Mesothelial cell of epicardium (in vitro differentiated cells): ENCODE measurements around the gene NTM. TPM values are rescaled to one million over a fixed set of nuclear protein-coding genes. Genes with fewer than 3 reads are reported as not detected.

ENCODE experiments used
- DNase-seq, 2 experiments: peaks; one replicate each; pipeline ENCODE4 v3.0.0; 2021; ENCODE audit warnings: low spot score in 2 of 2; ENCODE audit not compliant: unreplicated experiment in 2 of 2
- H3K27ac Mint-ChIP-seq: 2 replicates; pipeline ENCODE4 v1.8.0; 2021; ENCODE audit warnings: mixed read lengths
- H3K27me3 Mint-ChIP-seq: 2 replicates; pipeline ENCODE4 v1.8.0; 2021; ENCODE audit warnings: low read depth, mixed read lengths
- H3K36me3 Mint-ChIP-seq: 2 replicates; pipeline ENCODE4 v1.8.0; 2021; ENCODE audit warnings: mixed read lengths
- H3K4me1 Mint-ChIP-seq: 2 replicates; pipeline ENCODE4 v1.8.0; 2021; ENCODE audit warnings: mixed read lengths
- H3K4me3 Mint-ChIP-seq: 2 replicates; pipeline ENCODE4 v1.8.0; 2021; ENCODE audit warnings: mild to moderate bottlenecking, moderate library complexity, mixed read lengths
- H3K9me3 Mint-ChIP-seq: 2 replicates; pipeline ENCODE4 v1.8.0; 2021; ENCODE audit warnings: mixed read lengths
- total RNA-seq: library from RNA; stranded (reverse); gene quantifications from 3 replicates; pipeline ENCODE4 v1.2.1, GENCODE V29; 2021
- TF ChIP-seq, protein P1 (sequence below): fragments of 200-600 bp; sonication (generic); IDR thresholded peaks from one replicate; pipeline ENCODE4 v1.5.0; 2021; ENCODE audit warnings: antibody characterized with exemption; ENCODE audit not compliant: unreplicated experiment

The NTM gene
- total RNA-seq, 1 donor from 2014 or later = 3.9 TPM

DNA sequence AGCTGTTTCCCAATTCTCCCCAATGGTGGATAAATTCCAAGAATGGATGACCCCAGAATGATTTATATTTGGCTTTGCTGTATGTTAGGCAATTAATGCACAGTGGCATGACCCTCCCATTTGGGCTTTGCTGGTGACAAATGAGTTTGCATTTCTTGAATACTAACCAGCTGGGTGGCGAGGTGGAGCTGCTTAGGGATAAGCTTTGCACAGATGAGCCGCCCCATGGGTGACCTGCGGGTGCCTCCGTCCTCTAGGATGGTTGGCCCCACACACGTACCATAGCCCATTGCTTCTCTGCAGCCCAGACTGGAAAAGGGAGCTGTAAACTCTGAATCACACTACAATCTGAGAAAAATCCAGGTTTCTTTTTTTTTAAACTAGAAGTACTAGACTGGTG, 94.6 kb downstream of the NTM start:
- H3K4me3 Mint-ChIP-seq = no peak overlapping the region
- TF ChIP-seq, protein P1, sequence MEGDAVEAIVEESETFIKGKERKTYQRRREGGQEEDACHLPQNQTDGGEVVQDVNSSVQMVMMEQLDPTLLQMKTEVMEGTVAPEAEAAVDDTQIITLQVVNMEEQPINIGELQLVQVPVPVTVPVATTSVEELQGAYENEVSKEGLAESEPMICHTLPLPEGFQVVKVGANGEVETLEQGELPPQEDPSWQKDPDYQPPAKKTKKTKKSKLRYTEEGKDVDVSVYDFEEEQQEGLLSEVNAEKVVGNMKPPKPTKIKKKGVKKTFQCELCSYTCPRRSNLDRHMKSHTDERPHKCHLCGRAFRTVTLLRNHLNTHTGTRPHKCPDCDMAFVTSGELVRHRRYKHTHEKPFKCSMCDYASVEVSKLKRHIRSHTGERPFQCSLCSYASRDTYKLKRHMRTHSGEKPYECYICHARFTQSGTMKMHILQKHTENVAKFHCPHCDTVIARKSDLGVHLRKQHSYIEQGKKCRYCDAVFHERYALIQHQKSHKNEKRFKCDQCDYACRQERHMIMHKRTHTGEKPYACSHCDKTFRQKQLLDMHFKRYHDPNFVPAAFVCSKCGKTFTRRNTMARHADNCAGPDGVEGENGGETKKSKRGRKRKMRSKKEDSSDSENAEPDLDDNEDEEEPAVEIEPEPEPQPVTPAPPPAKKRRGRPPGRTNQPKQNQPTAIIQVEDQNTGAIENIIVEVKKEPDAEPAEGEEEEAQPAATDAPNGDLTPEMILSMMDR = no peak
- no peaks in the 10 kb centered on the region for H3K36me3 Mint-ChIP-seq
- peaks cover 17% of the 10 kb centered on the region for H3K4me1 Mint-ChIP-seq
- peaks cover 29% of the 10 kb centered on the region for H3K27me3 Mint-ChIP-seq
- H3K27ac Mint-ChIP-seq = no peak overlapping the region
- no peak for DNase-seq
- no peaks in the 10 kb centered on the region for H3K9me3 Mint-ChIP-seq

- peaks cover 36% of the 10 kb centered on the region for H3K27me3 Mint-ChIP-seq
- no peak for DNase-seq
- no peak overlapping the region for H3K4me3 Mint-ChIP-seq
- H3K27ac Mint-ChIP-seq = no peak overlapping the region
- TF ChIP-seq, protein P1 = no peak
- H3K4me1 Mint-ChIP-seq = peaks cover 17% of the 10 kb centered on the region
- H3K9me3 Mint-ChIP-seq = no peaks in the 10 kb centered on the region
- no peaks in the 10 kb centered on the region for H3K36me3 Mint-ChIP-seq
Observed at GRCh38 chr11:131465746-131466145, 95.3 kb downstream of the NTM start.

DNA sequence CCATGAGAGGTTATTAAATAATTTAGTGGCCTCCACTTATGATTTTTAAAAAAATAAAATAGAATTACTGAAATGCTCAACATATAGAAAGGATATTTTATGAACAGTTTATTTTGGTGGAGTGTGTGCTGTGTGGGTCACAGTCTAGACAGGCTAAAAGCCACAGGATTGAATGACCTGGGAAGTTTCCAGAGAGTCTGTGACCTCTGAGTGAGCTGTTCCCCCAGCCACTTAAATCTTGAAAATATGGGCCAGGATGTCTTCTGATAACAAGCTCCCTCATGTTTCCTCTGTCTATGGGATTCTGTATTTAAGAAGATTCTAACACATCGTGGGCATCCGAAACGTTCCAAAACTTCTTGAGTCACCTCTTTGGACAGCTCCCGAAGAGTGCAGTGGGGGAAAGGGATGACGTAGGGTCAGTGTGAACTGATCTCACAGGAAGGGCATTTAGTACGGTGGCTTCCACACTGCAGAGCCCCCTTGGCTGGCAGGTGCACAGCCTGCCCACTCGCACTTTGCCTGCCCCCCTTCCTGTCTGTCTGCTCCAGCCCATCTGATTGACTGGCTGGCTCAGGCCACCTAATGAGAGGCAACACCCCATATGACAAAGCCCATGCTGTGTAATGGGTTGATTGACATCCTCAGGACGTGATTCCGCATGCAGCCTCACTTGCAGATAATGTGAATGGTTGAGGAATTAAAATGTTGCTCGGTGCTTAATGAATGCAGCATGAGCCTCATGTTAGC, 97.4 kb downstream of the NTM start:
- TF ChIP-seq, protein P1 = no peak
- Mint-ChIP-seq H3K9me3 (no peaks in the 10 kb centered on the region), H3K4me1 (peaks cover 17% of the 10 kb centered on the region), H3K36me3 (no peaks in the 10 kb centered on the region), H3K4me3 (no peak overlapping the region), H3K27me3 (peaks cover 42% of the 10 kb centered on the region), H3K27ac (no peak overlapping the region)
- DNase-seq = no peak

GRCh38 chr11:131468565-131468964, 98.2 kb downstream of the NTM start:
- TF ChIP-seq, protein P1 = no peak
- Mint-ChIP-seq H3K36me3 (no peaks in the 10 kb centered on the region), H3K4me1 (peaks cover 16% of the 10 kb centered on the region), H3K27ac (no peak overlapping the region), H3K9me3 (no peaks in the 10 kb centered on the region), H3K27me3 (peaks cover 42% of the 10 kb centered on the region), H3K4me3 (no peak overlapping the region)
- no peak for DNase-seq

GRCh38 chr11:131470216-131470925, 100.0 kb downstream of the NTM start:
- peaks cover 45% of the 10 kb centered on the region for H3K27me3 Mint-ChIP-seq
- TF ChIP-seq, protein P1 = no peak
- DNase-seq = no peak

More at GRCh38 chr11:131470216-131470925, 100.0 kb downstream of the NTM start:
- Mint-ChIP-seq H3K36me3 (no peaks in the 10 kb centered on the region), H3K4me3 (no peak overlapping the region), H3K27ac (no peak overlapping the region), H3K4me1 (no peaks in the 10 kb centered on the region), H3K9me3 (no peaks in the 10 kb centered on the region)
